ENCODE data around the gene GRM7.
"Not testable (repeated sequence)": the region's sequence is repeated elsewhere in the genome, so short reads cannot be mapped to it uniquely, and the experiment has no call there.

Gene GRM7

DNA sequence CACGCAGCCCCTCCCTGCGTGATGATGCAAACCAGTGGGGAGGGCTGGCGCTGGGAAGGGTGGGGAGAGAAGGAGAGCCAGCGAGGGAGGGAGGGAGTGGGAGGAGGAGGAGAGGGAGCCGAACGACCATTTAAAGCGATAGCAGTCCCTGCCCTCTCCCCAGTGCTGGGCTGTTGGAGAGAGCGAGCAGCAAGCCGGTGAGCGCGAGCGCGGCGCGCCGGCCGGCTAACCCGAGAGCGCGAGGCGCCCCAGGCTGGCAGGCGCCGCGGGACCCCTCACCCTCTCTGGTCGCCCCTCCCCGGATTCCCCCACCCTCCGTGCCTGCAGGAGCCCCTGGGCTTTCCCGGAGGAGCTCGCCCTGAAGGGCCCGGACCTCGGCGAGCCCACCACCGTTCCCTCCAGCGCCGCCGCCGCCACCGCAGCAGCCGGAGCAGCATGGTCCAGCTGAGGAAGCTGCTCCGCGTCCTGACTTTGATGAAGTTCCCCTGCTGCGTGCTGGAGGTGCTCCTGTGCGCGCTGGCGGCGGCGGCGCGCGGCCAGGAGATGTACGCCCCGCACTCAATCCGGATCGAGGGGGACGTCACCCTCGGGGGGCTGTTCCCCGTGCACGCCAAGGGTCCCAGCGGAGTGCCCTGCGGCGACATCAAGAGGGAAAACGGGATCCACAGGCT lies at the start of gene GRM7:
GRM7 (plus strand) TSS at position 162 of the 671 bp plus-strand sequence.
- DNase-seq (ENCODE audit: low read depth), result no peak

DNA sequence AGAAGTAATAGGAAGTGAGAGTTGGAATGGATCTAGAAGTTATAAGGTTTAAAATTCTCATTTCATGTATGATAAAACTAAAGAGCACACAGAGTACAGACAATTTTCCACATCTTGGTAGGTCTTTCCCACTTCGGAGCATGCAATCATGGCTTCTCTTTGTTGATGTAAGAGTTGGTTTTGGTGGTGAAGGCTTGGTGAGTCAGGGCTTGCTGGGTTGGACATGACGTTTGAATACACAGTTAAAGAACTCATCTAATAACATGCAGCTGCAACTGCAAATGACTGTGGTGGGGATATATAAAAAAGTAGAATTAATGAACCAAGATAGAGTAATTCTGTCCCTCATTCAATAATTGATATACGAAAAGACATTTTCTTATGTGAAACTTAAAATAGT lies 39.5 kb upstream of the GRM7 start:
- DNase-seq (ENCODE audit: low read depth), result no peak

DNA sequence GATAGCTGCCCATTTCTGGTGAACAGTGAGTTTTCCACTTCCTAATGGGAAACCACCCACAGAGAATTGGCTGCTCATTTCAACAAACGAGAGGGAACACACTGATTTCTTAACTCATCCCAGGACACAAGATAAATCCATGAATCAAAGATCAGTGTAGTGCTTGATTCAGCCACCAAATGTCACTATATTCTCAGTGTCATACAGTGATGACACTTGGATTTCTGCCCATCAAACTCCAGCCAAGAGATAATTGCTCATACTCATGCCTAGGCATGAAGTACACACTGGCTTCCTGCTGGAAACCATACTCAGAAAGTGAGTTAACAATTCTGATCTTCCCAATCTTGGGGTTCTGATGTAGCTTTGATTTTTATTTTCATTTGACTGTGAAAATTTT lies 35.4 kb upstream of the GRM7 start:
- no peak for DNase-seq (ENCODE audit: low read depth)

DNA sequence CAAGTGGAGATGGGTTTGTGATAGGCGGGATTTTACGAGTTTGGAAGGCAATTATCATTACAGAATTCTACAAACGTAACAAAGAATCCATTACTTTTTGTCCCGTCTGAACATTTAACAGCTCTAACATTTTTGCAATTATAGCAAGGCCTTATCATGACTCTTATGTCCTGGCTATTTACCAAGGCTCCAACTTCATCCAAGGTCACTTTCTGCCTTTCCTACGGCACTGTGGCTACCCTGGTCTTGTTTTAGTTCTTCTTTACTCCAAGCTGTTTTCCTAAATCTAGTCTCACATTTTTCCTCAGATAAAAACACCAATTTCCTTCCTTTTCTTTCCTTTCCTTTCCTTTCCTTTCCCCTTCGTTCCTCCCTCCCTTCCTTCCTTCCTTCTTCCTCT lies 33.5 kb upstream of the GRM7 start:
- DNase-seq (ENCODE audit: low read depth), result no peak

DNA sequence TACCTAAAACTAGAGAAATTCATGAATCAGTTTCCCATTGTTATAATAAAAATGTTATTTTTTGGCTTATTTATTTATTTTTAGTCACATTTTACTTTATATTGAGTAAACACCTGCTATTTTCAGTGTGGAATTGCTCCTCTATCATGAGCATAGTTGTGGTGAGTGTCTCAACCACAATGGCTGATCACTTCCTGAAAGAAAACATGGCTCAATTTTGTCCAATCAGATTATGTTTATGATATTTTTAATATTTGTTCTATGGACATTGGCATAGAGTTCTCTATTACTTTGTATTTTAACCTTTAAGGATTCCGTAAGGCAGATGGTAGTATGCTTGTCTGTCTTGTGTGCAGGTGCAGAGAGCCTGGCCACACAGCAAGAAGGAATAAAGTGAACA lies 16.2 kb upstream of the GRM7 start:
- no peak for DNase-seq (ENCODE audit: low read depth)

DNA sequence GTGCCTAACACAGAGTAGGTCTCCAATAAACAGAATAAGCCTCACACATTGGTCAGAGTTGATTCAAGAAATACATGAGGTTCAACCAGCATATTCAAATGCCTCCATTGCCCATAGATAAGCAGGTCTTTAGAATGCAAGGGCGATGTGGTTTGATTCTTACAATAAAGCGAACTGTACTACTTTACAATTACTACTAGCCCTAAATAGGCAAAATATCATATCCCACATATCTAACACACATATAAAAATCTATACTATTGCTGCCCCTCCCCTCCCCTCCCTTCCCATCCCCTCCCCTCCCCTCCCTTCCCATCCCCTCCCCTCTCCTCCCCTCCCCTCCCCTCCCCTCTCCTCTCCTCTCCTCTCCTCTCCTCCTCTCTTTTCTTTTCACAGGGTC lies 6.7 kb upstream of the GRM7 start:
- DNase-seq (ENCODE audit: low read depth), result no peak

DNA sequence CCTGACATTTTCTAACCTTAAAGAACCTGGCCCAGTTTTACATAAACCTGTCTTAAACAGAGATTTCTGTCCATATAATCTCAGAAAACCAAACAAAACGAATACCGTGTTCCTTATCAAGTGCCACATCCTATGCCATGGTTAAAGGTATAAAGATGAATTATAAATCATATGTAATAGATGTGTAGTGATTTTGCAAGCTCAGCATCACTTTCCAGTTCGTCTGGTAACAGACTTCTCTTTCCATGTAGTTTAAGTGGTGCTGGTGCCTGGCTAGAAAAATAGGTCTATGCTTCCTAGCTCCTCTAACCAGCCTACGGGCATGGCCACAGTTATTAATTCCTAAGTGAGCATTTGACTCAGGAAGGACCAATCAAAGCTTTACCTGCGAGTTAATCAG lies 3.4 kb upstream of the GRM7 start:
- no peak for DNase-seq (ENCODE audit: low read depth)

DNA sequence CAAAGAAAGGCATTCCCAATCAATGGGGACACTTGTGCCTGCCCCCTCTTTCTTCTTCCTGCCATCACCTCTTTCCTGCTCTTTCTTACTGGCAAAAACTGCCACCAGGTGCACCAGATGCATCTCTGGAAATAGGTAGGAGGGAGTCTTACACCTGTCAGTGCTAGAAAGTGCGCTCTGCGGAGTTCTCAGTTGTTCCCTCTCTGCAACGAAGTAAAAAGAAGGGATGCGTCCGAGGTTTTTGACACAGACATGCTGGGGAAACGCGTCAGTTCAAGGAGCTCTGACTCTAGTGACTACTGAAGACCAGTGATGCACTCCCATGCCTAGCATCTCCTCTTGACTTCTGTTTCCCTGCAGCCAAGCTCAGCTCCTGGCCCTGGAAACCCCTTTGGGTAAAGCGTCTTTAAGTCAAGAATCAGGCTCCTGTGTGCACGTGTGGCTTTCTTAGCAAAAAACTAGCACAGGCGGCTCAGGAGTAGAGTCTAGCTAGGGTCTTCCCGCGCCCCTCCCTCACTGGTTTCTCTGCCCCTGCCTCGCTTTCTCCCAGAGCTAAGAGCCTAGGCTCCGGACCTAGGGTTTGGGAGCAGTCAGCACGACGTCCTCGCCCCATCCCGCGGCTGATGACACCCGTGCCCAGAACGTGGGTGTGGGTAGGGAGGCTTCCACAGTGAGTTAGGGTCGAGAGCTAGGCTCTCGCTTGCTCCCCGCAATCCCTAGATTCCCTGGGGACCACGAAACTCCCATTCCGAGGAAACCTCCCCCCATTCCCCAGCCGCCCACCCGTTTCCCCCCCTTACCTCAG lies 564 bp upstream of the GRM7 start:
- no peak for DNase-seq (ENCODE audit: low read depth)

DNA sequence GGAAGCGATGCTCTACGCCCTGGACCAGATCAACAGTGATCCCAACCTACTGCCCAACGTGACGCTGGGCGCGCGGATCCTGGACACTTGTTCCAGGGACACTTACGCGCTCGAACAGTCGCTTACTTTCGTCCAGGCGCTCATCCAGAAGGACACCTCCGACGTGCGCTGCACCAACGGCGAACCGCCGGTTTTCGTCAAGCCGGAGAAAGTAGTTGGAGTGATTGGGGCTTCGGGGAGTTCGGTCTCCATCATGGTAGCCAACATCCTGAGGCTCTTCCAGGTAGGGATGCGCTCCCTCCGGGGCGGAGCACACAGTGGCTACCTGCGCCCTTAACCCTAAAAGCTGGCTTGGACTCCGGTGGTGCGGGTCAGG lies 698 bp downstream of the GRM7 start:
- no peak for DNase-seq (ENCODE audit: low read depth)

DNA sequence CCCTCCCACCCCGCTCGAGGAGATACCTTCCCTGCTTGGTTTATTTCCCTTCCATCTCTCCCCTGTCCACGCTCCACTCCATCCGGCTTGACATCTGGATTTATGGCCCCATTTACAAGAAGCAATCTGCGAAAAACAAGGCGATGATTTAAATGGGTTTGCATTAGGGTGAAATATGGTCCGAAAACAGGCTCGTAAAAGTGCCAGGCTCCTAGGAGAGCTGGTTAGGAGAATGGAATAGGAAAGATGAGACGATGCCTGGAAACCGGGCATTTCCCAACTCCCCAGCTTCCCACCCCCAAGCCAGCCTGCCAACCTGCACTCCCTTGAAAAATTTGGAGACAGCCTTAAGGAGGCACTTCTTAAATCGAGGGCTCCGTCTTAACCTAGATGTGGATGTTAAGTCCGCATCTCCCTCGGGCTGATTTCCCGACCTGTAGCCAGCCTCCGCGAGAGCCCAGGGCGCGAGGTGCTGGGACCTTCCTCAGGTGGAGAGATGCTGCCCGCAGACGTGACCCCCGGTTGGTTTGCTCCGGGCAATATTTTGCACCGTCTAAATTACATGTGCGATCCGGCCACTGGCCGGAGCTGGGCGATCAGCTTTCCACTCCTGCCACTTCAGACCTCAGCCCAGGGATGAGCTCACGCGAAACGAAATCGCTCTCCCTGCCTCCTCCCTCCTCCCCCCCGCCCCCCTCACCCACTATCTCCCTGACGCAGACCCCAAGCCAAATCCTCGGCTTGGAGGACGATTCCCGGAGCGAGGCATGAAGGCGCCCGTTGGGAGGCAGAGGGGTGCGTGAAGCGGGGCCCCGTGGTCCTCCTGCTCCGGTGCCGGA lies 1.3 kb downstream of the GRM7 start:
- DNase-seq (ENCODE audit: low read depth), result no peak

DNA sequence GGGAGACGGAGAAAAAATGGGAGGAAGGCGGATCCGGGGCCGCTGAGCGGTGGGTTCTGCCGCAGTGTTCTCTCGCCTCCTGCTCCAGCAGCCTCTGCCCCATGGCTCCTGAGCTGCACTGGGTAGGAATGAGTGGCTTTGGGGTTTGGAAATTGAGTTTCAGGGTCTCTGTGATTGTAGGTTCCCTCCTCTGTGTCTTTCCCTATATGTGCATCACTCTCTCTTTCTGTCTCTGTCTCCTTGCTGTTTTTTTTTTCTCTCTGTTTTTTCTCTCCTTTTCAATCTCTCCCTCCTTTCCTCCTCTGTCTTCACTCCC lies 1.9 kb downstream of the GRM7 start:
- DNase-seq (ENCODE audit: low read depth), result no peak

DNA sequence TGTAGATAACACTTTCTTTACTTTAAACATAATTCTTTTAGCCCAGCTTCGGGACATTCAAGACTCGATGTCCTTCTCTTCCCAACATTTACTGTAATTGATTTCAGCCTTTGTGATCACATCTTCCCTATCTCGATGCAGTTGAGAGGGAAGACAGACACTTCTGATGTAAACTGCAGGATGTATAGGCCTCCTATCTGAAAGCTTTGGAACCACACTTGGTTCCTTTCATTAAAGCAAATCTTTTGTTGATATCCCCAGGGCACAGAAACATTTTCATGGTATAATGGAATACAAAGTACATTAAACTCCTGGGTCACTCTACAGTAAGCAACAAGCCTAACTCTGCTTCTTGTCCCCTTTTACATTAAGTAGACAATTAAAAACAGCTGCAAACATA lies 6.4 kb downstream of the GRM7 start:
- DNase-seq (ENCODE audit: low read depth), result no peak

DNA sequence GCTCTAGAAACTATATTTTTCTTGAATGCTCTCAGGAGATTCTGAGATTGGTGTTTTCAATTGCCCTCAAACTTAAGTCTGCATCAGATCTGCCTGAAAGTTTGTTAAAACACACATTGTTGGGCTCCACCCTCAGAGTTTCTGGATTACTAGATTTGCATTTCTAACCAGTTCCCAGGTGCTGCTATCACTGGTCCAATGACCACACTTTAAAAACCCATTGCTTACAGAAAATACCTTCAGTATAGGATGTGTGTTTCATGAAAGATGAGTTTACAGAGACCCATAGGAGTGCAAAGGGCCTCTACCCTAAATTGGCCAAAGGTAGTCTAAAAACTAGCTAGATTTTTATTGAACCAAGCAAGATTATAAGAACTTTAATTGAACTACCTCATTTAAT lies 17.8 kb downstream of the GRM7 start:
- DNase-seq (ENCODE audit: low read depth), result no peak

DNA sequence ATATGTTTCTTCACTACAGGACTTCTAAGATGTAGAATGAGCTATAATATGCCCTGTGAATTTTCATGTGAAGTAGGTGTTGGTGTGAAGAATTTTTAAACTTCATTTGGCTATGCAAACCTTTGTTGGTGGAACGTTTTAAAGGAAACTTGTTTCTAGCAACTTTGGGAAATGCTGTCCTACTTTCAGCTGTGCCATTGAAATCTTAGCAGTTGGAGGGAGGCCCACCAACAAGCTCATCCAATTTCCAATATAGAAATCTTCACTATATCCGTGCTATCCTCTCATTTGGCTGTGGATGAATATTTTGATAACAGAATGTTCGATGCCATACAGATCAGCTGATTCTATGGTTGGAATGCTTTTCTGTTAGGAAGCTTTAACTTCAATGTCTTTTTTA lies 51.3 kb downstream of the GRM7 start:
- no peak for DNase-seq (ENCODE audit: low read depth)

DNA sequence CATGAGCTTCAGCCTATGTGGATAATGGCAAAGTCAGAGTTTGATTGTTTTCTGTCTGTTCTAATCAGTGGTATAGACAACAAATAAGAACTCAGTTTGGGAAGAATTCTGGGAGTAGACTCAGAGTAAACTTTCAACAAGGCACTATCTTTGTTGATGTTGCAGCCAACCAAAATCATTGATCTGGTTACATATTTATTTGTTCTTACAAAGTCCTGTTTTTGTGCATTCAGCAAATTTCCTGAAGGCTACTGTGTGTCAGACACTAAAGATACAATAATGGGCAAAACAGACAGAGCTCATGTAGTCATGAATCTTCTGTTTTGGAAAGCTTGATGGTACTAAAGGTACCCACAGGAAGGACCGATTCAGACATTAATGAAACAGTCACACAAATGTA lies 55.0 kb downstream of the GRM7 start:
- no peak for DNase-seq (ENCODE audit: low read depth)

DNA sequence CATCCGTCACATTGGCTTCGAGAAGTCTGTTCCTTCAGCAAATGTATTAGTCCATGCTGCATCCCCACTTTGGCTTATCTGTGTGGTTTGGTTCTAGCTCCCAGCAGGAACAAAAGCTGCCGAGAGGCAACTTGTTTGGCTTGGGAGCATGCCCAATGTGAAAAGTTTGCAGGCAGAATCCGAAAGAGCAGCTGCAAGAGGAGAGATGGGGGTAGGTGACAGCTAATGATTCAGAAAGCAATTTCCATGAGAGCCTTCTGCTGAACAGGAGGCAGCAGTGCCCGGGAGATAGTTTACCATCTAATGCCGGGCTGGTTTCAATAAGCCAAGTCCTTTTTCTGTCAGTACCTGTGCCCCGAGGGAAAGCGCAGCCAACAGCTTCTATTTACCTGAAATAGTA lies 60.2 kb downstream of the GRM7 start:
- DNase-seq (ENCODE audit: low read depth), result no peak

DNA sequence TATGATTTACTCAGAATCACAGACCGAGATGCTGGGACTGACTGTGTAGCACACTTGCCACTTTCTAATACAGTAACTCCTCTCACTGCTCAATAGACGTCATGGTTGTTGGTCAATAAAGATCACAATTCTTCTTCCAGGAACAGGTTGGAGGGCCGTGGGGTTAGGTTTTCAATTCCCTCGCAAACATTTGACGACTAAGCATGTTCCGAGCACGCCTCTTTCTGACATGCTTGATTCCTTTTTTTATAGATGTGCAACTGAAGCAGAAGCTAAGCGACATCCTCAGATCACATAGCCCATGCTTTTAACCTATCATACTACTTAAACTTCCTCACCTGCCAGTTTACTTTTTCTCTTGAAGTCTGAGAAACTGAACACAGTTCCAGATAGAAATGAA lies 61.0 kb downstream of the GRM7 start:
- no peak for DNase-seq (ENCODE audit: low read depth)

DNA sequence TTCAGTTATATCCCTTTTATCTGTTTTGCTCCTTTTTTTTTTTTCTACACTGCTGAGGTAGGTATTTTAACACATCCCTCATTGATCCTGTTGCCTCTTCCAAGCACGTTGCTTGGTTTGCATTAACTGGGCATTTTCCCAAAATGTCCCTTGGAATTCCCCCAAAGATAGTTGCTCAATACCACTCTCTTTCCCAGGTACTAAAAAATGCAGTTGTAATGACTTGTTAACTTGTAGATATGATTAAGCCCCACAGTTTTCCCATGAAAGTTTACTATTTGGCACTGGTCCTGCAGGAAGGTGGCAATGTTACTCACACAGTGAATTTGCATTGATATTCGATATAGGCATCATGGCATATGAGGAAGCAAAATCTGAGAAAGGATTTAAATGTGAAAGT lies 67.1 kb downstream of the GRM7 start:
- no peak for DNase-seq (ENCODE audit: low read depth)

DNA sequence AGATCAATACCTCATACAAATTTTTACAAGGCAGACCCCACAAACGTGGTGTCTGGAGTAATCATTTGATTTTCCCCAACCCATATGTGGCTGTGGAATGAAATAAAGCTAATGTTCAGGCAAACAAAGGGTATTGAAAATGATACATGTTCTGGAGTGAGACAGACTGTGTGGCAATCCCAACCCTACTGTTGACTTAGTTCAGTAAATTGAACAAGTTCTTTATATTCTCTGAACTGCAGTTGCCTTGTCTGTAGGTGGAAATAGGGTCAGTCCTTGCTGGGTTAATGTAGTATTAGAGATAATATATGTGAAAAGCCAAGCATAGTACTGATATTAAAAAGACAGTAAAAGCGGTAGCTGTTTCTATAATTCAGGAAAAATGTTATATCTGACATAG lies 69.0 kb downstream of the GRM7 start:
- DNase-seq (ENCODE audit: low read depth), result no peak

DNA sequence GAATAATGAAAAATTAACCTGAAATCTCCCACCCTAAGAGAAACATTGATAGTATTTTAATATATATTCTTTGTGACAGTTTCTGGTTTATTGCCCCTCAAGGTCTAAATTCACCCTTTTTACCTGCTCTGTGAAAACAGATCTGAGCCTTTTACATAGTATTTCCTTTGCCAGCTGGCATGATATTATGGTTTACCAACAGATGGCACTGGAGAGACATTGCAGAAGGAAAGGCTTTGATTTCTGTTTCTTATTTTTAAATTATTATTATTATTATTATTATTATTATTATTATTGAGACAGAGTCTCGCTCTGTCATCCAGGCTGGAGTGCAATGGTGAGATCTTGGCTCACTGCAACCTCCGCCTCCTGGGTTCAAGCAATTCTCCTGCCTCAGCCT lies 74.5 kb downstream of the GRM7 start:
- DNase-seq (ENCODE audit: low read depth), result not testable (repeated sequence)

DNA sequence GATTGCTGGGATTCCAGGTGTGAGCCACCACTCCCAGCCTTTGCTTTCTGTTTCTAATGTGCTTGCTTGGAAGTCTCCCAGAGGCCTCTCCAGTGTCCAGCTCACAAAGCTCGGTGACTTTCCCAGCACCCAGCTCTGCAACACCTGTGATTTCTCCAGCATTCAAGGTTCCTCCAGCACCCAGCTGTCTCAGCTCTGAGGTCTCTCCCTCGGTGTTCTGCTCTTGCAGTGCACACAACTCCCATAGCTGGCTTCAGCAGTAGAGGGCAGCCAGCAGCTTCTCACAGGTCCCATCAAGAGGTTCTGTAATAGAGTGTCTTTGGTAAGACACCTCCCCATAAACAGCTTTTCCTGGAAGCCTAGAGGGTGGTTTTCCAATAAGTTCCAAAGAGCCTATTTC lies 75.1 kb downstream of the GRM7 start:
- DNase-seq (ENCODE audit: low read depth), result no peak

DNA sequence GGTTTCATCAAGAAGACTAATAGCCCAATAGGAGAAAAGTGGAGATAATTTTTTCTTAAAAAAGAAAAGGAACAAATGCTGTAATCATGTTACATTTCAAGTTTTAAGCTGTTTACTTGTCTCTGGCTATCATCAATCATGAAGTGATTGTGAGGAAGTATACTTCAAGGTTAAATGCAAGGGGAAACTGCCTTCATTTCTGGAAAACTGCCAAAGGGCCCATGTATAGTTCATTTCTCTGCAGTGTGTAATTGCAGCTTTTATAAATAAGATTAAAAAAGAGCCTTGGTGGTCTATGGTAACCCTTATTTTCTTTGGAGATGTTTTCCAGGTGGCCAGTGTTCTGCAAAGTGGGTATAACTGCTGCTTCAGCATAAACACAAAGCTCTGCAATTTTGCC lies 101.9 kb downstream of the GRM7 start:
- no peak for DNase-seq (ENCODE audit: low read depth)

DNA sequence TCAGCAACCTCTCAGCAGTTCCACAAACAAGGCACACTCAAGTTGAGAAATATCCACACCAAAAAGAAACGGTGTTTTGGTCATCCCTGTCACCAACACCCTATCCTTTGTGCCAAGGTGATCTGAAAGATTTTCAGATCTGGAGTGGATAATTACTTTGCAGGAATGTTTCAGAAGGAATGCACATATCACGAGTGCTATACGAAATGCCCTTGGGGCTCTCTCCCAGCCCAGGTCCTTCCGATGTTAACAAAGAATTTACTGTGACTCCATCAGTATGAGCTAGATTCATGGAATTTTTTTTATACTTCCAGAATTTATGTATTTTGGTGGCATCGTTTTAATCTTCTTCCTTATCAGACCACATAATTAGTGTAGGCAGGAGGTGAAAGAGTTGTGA lies 105.0 kb downstream of the GRM7 start:
- no peak for DNase-seq (ENCODE audit: low read depth)

Data from stromal cell of bone marrow (primary cell).